Thoracic aorta (tissue), 2 donors: Measurements from ENCODE around the gene CDK6. TPM values are rescaled to one million over a fixed set of nuclear protein-coding genes. Genes with fewer than 3 reads are reported as not detected.

Experiments
- ATAC-seq: fragments of 150-250 bp; one replicate; pipeline ENCODE4 v1.8.0; 2017; ENCODE audit warnings: low read depth; ENCODE audit not compliant: insufficient number of reproducible peaks, low FRiP score
- DNase-seq: peaks from one replicate; pipeline ENCODE4 v3.0.0-alpha.2; 2020; ENCODE audit warnings: low spot score
- H3K27ac ChIP-seq, 2 donors: fragments of 200-600 bp; sonication (generic); 1 replicate in 1 of 2; 2 replicates in 1 of 2; pipeline ENCODE4 v1.5.1; 2016; ENCODE audit warnings: mild to moderate bottlenecking in 2 of 2, moderate library complexity in 2 of 2
- H3K27me3 ChIP-seq: fragments of 200-600 bp; sonication (generic); replicated peaks from 2 replicates; pipeline ENCODE4 v1.6.0; 2016; ENCODE audit warnings: mild to moderate bottlenecking; ENCODE audit not compliant: insufficient read depth
- H3K36me3 ChIP-seq: fragments of 200-600 bp; sonication (generic); one replicate; pipeline ENCODE4 v1.5.1; 2016
- H3K4me1 ChIP-seq, 2 donors: fragments of 200-600 bp; sonication (generic); 1 replicate in 1 of 2; 2 replicates in 1 of 2; pipeline versions ENCODE4 v1.5.1 to v1.6.0; 2016; ENCODE audit warnings: low read depth in 2 of 2, mild to moderate bottlenecking in 1 of 2; ENCODE audit not compliant: control insufficient read depth in 1 of 2
- H3K4me3 ChIP-seq: fragments of 200-600 bp; sonication (generic); 2 replicates; pipeline ENCODE4 v1.5.1; 2016; ENCODE audit warnings: mild to moderate bottlenecking
- H3K9me3 ChIP-seq: fragments of 200-600 bp; sonication (generic); 2 replicates; pipeline ENCODE4 v1.5.1; 2016
- total RNA-seq, 2 donors: library from RNA; depleted of rRNA; stranded (reverse); fragments of >200 nt; gene quantifications; one replicate each; pipeline versions ENCODE4 v1.1.0 to v1.2.3, GENCODE V29; 2016
- TF ChIP-seq, protein P1 (sequence below): fragments of 200-600 bp; sonication (generic); IDR thresholded peaks from one replicate; pipeline ENCODE4 v1.5.1; 2019; ENCODE audit warnings: antibody characterized with exemption

The CDK6 gene
- total RNA-seq, 2 donors from 2014 or later, result 25.5 to 31.8 TPM

DNA sequence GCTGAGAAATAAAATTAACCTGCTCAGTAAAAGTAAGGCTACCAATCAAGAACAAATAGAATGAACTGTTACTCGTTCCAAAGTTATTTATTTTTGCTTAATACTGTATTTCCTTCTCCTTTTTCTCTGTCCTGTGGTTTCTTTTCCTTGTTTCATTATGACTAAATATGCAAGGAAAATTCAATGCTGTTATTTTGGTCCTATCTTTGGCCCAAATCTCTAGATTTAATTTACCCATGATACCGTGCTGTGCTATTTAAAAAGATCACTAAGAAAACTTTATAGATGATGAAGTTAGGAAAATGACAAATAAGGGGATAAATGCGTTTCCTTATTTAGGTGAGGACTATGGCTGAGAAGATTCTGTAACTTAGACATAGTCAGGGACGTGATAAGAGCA is 200.8 kb downstream of the CDK6 start:
- TF ChIP-seq, protein P1, sequence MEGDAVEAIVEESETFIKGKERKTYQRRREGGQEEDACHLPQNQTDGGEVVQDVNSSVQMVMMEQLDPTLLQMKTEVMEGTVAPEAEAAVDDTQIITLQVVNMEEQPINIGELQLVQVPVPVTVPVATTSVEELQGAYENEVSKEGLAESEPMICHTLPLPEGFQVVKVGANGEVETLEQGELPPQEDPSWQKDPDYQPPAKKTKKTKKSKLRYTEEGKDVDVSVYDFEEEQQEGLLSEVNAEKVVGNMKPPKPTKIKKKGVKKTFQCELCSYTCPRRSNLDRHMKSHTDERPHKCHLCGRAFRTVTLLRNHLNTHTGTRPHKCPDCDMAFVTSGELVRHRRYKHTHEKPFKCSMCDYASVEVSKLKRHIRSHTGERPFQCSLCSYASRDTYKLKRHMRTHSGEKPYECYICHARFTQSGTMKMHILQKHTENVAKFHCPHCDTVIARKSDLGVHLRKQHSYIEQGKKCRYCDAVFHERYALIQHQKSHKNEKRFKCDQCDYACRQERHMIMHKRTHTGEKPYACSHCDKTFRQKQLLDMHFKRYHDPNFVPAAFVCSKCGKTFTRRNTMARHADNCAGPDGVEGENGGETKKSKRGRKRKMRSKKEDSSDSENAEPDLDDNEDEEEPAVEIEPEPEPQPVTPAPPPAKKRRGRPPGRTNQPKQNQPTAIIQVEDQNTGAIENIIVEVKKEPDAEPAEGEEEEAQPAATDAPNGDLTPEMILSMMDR, result no peak
- no peaks in the 10 kb centered on the region for H3K27me3 ChIP-seq
- H3K36me3 ChIP-seq, result no peaks in the 10 kb centered on the region
- no peak for ATAC-seq
- H3K9me3 ChIP-seq, result no peaks in the 10 kb centered on the region
- no peak for DNase-seq
- H3K27ac ChIP-seq, result peak overlapping the region; percentile 3 to 36
- peak overlapping the region; percentile 32 for H3K4me3 ChIP-seq
- peaks cover 34 to 44% of the 10 kb centered on the region in 2 donors for H3K4me1 ChIP-seq

DNA sequence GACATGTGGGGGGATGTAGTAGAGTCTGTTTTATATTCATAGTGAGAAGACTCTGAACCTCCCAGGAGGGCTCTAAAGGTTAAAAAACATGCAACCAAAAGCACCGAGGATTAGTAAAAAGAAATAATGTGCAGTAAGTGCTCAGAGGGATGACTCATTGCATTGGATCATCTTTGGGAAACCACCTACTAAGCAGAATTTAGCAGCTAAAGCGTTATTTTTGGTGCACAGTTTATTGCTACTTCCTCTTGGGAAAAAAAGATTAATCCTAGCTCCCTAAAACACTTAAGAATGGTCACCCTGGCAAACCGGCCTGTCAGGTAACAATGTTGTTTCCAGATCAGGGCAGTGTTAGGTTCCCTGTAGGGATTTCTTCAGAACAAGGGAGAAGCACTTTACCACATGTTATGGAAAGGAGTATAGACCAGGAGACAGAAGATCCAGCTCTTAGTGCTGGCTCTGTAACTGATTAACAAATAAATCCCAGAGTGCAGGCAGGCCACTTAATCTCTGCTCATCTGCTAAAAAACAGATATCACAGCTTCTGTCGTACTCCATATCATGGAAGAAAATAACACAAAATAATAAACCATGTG is 201.4 kb downstream of the CDK6 start:
- Histone ChIP-seq H3K27me3 (no peaks in the 10 kb centered on the region), H3K4me3 (peak overlapping the region; percentile 32), H3K36me3 (no peaks in the 10 kb centered on the region), H3K9me3 (no peaks in the 10 kb centered on the region), H3K4me1 (peaks cover 34 to 44% of the 10 kb centered on the region in 2 donors), H3K27ac (peak overlapping the region; percentile 3 to 36)
- TF ChIP-seq, protein P1, result no peak
- DNase-seq, result no peak
- peak; percentile 72 for ATAC-seq

DNA sequence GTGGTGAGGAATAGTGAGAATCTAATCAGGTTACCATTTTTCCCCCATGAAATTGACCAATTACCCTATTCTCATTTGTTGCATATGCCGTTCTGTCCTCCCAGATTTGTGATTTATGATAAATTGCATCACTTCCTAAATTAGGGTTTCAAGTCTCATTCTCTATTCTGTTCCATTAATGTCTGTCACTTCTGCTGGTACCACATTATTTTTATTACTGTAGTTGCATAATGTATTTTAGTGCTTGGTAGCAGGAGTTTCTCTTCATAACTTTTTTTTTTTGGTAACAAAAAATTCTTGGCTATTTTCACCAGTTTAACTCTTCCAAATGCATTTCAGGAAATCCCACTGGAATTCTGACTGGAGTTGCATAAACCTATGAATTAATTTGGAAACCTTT is 202.2 kb downstream of the CDK6 start:
- H3K27me3 ChIP-seq, result no peaks in the 10 kb centered on the region
- TF ChIP-seq, protein P1, result no peak
- H3K4me1 ChIP-seq, result peaks cover 34 to 44% of the 10 kb centered on the region in 2 donors
- H3K36me3 ChIP-seq, result no peaks in the 10 kb centered on the region
- H3K27ac ChIP-seq, result peak overlapping the region; percentile 18 to 69
- H3K9me3 ChIP-seq, result no peaks in the 10 kb centered on the region
- no peak for DNase-seq
- no peak overlapping the region for H3K4me3 ChIP-seq
- no peak for ATAC-seq

DNA sequence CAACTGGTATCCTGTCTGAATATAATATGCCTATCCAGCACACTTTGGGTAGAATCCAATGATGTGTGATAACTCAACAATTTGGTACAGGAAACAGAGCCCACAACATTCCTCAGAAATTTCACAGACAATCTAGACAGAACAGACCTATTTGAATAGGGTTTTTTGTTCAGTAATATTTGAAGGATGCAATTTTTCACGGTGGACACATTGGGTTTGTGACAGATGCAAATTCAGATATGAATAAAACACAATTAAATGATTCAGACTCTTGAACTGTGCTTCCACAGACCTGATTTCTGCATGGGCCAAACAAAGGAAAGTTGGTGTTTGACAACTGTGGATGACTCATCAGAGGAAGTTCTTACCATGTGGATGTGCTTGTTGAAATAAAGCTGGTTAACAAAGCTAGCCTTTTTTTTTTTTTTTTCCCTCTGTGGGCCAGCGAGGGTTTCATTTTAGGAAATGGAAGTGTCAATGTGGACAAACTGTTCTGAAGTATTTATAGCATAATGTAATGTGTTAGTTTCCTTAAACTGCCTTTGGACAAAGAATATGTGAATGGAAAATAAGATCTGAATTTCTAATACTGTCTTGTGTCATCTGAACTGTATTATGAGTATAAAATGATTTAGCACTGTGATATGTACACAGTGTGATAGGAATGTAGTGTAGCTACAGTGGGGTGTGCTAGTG is 203.0 kb downstream of the CDK6 start:
- H3K4me3 ChIP-seq, result peak overlapping the region; percentile 34
- peak; percentile 77 for ATAC-seq

DNA sequence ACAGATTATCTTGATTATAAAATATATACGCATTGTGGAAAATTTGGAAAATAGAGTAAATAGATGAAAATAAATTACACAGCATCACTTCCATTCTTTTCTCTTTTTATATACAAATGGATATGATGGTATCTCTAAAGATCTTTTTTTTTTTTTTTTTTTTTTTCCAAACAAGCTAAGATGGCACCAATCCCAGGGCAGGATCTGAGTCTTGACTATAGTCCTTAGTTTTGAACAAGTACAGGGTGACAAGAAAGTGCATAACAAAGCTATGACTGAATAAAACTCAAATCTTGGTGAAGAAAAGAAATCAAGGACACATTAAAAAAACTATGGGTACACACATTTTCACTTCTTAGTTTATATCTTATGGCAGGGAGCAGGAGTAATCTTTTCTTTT is 203.6 kb downstream of the CDK6 start:
- ATAC-seq (no peak), DNase-seq (no peak)
- H3K4me1 ChIP-seq, result peaks cover 34 to 44% of the 10 kb centered on the region in 2 donors
- H3K4me3 ChIP-seq, result peak overlapping the region; percentile 34
- TF ChIP-seq, protein P1, result no peak
- H3K27me3 ChIP-seq, result no peaks in the 10 kb centered on the region
- peak overlapping the region; percentile 57 to 69 for H3K27ac ChIP-seq
- H3K9me3 ChIP-seq, result no peaks in the 10 kb centered on the region
- no peaks in the 10 kb centered on the region for H3K36me3 ChIP-seq

More for the DNA sequence above, 203.0 kb downstream of the CDK6 start:
- Histone ChIP-seq H3K27ac (peak overlapping the region; percentile 57 to 69), H3K27me3 (no peaks in the 10 kb centered on the region), H3K4me1 (peaks cover 34 to 44% of the 10 kb centered on the region in 2 donors), H3K9me3 (no peaks in the 10 kb centered on the region), H3K36me3 (no peaks in the 10 kb centered on the region)
- TF ChIP-seq, protein P1, result no peak
- DNase-seq, result no peak
